GM23248 (cell line): ENCODE measurements around the gene USP19. TPM values are rescaled to one million over a fixed set of nuclear protein-coding genes. Genes with fewer than 3 reads are reported as not detected.
A peak's percentile ranks its signal among the peaks of the same experiment; 100 is the strongest.

Source experiments
- DNase-seq: peaks from one replicate; pipeline ENCODE4 v3.0.0-alpha.2; 2015
- H2AFZ ChIP-seq: fragments of 200-600 bp; sonication (generic); 2 replicates; pipeline ENCODE4 v1.6.1; 2016; ENCODE audit warnings: antibody characterized with exemption
- H3F3A ChIP-seq: fragments of 200-600 bp; sonication (generic); 2 replicates; pipeline ENCODE4 v1.6.1; 2016; ENCODE audit warnings: mild to moderate bottlenecking, antibody characterized with exemption, mixed run types; ENCODE audit not compliant: insufficient read depth
- H3K27ac ChIP-seq: fragments of 200-600 bp; sonication (generic); 2 replicates; pipeline ENCODE4 v1.5.1; 2016; ENCODE audit warnings: mild to moderate bottlenecking
- H3K27me3 ChIP-seq: fragments of 200-600 bp; sonication (generic); replicated peaks from 2 replicates; pipeline ENCODE4 v1.6.1; 2016; ENCODE audit warnings: mild to moderate bottlenecking; ENCODE audit not compliant: insufficient read depth
- H3K36me3 ChIP-seq: fragments of 200-600 bp; sonication (generic); 2 replicates; pipeline ENCODE4 v1.6.1; 2016; ENCODE audit warnings: low read depth, mild to moderate bottlenecking
- H3K4me1 ChIP-seq: fragments of 200-600 bp; sonication (generic); 2 replicates; pipeline ENCODE4 v1.6.1; 2016; ENCODE audit warnings: mild to moderate bottlenecking; ENCODE audit not compliant: insufficient read depth
- H3K4me2 ChIP-seq: fragments of 200-600 bp; sonication (generic); one replicate; pipeline ENCODE4 v1.6.1; 2016; ENCODE audit warnings: mild to moderate bottlenecking; ENCODE audit not compliant: unreplicated experiment
- H3K4me3 ChIP-seq: fragments of 200-600 bp; sonication (generic); 2 replicates; pipeline ENCODE4 v1.5.1; 2016; ENCODE audit warnings: mild to moderate bottlenecking
- H3K79me2 ChIP-seq: fragments of 200-600 bp; sonication (generic); 2 replicates; pipeline ENCODE4 v1.6.1; 2016; ENCODE audit warnings: mild to moderate bottlenecking; ENCODE audit not compliant: insufficient read depth
- H3K9ac ChIP-seq: fragments of 200-600 bp; sonication (generic); 2 replicates; pipeline ENCODE4 v1.6.1; 2016; ENCODE audit warnings: mild to moderate bottlenecking
- H3K9me2 ChIP-seq: fragments of 200-600 bp; sonication (generic); 2 replicates; pipeline ENCODE4 v1.6.1; 2016; ENCODE audit warnings: mixed run types, mild to moderate bottlenecking, moderate library complexity; ENCODE audit not compliant: insufficient read depth
- H3K9me3 ChIP-seq: fragments of 200-600 bp; sonication (generic); one replicate; pipeline ENCODE4 v1.6.1; 2017; ENCODE audit warnings: low read depth
- H4K20me1 ChIP-seq: fragments of 200-600 bp; sonication (generic); 2 replicates; pipeline ENCODE4 v1.6.0; 2016; ENCODE audit not compliant: insufficient read depth
- EZH2 ChIP-seq: fragments of 200-600 bp; sonication (generic); IDR thresholded peaks from 2 replicates; pipeline ENCODE4 v1.6.1; 2018; ENCODE audit warnings: antibody characterized with exemption, mild to moderate bottlenecking; ENCODE audit not compliant: insufficient read depth, poor library complexity, severe bottlenecking
- EZH2phosphoT487 ChIP-seq: fragments of 200-600 bp; sonication (generic); IDR thresholded peaks from 2 replicates; pipeline ENCODE4 v1.6.1; 2018; ENCODE audit warnings: antibody characterized with exemption, moderate library complexity, mild to moderate bottlenecking, low read depth; ENCODE audit not compliant: insufficient read depth
- WGBS, 2 experiments: methylation state at CpG; one replicate each; pipeline ENCODE4 v1.1.6; 2015 to 2017; ENCODE audit warnings: low lambda C conversion rate in 2 of 2, low coverage in 1 of 2; ENCODE audit errors: missing lambda C conversion rate in 2 of 2; 5-methylcytosine and 5-hydroxymethylcytosine counted together
- in situ Hi-C: fragments of 300-500 bp; cut with MboI; formaldehyde crosslinking; loops from 2 replicates; pipeline ENCODE4 v1.15.0; 2020
- polyA plus RNA-seq: library from polyadenylated mRNA; unstranded; fragments of >200 nt; fragmentation: Nextera tagmentation; extraction: Ambion mirVana; gene quantifications from 2 replicates; pipeline ENCODE4 v1.2.1, GENCODE V29; 2016
- total RNA-seq: library from RNA; depleted of rRNA; stranded (reverse); fragments of >200 nt; shearing (Covaris generic); gene quantifications from 2 replicates; pipeline ENCODE4 v1.2.3, GENCODE V29; 2014

USP19 gene
- total and polyA plus RNA-seq, 2 experiments from 2014 or later, result 17.0 to 31.6 TPM

DNA sequence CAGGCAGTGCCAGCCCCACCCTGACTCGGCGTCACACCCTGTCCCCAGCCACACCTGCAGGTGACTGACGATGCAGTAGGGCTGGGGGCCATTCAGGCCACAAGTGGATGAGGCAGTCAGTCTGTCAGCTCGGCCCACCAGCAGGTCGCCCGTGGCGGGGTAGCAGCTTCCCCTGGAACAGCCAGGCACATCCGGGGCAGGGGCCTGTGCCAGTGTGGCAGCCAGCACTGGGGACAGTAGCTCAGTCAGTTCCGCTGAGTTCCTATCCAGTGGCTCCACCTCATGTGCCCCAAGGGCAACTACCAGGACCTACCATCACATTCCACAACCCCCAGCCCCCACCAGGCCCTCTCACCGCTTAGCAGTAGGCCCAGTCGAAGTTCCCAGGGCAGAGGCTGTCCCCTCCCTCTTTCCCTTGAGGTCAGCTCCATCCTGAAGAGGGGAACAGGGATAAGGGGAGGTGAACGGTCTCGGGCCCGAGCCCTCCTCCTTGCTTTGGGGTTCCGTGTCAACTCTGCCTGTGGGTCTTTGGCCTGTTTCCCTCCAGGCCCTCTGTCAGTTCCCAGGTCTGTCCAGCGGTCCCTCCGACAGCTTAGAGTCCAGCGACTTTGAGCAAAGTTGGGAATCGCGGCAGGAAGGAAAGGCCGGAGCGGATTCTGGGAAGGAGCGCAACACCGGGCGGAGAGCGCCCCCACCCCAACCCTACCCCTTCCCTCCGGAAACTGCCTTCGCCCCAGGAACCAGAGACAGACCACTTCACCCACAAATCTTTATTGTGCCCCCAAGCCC is 12.0 kb upstream of the USP19 start, which contains the start of gene LAMB2:
Gene LAMB2, minus strand, starts transcription at position 614 of the 789 bp plus-strand sequence. Its CDS starts 183 bp downstream, at position 431.
- Histone ChIP-seq H3K4me3 (peak within 1 kb of the TSS; percentile 91), H3K79me2 (peaks cover 51% of the 10 kb centered on the region), H3K36me3 (peaks cover 5% of the 10 kb centered on the region; the same call in 1 of the 2 replicates), H3K9me2 (no peaks in the 10 kb centered on the region), H3F3A (no peaks in the 10 kb centered on the region), H4K20me1 (no peaks in the 10 kb centered on the region), H3K27ac (peak within 1 kb of the TSS; percentile 76), H3K4me1 (peaks cover 13% of the 10 kb centered on the region; the same call in 1 of the 2 replicates), H2AFZ (peak within 1 kb of the TSS; percentile 97), H3K9me3 (no peaks in the 10 kb centered on the region), H3K27me3 (no peaks in the 10 kb centered on the region), H3K9ac (peak within 1 kb of the TSS; percentile 86), H3K4me2 (peak within 1 kb of the TSS; percentile 93)
- peak; percentile 82 for DNase-seq
- in situ Hi-C loops, result no loop called here
- WGBS, 2 experiments, result 0 to 1% methylated on average over 20 to 28 of the region's 28 CpGs
- no peak for TF ChIP-seq EZH2
- TF ChIP-seq EZH2phosphoT487, result no peak

DNA sequence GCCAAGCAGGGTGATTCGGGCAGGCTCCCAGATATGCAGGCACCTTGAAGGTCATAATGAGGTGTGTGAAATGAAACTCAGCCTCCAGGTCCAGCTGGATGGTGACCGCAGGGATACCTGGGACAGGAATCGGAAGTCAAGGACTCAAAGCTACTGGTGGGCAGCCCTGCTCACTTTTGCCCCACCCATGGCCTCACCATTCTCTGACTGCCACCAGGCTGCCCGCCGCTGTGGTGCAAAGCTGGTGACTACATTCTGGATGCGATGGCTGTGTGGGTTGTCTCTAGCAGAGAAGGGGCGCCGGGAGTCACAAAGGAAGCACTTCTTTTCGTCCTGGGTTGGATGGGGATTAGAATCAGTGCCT is 11.4 kb upstream of the USP19 start:
- peak; percentile 59 for DNase-seq
- Histone ChIP-seq H4K20me1 (no peaks in the 10 kb centered on the region), H3K36me3 (peaks cover 5% of the 10 kb centered on the region; the same call in 1 of the 2 replicates), H3K27ac (peak overlapping the region; percentile 76), H3K27me3 (no peaks in the 10 kb centered on the region), H3K4me3 (peak overlapping the region; percentile 91), H3K9ac (peak overlapping the region; percentile 86), H3F3A (no peaks in the 10 kb centered on the region), H3K4me1 (peaks cover 13% of the 10 kb centered on the region; the same call in 1 of the 2 replicates), H2AFZ (peak overlapping the region; percentile 97), H3K9me2 (no peaks in the 10 kb centered on the region), H3K4me2 (peak overlapping the region; percentile 93), H3K79me2 (peaks cover 56% of the 10 kb centered on the region), H3K9me3 (no peaks in the 10 kb centered on the region)
- no peak for TF ChIP-seq EZH2
- TF ChIP-seq EZH2phosphoT487, result no peak
- in situ Hi-C loops, result no loop called here
- 15 to 20% methylated on average over 9 of the region's 9 CpGs for WGBS, 2 experiments

DNA sequence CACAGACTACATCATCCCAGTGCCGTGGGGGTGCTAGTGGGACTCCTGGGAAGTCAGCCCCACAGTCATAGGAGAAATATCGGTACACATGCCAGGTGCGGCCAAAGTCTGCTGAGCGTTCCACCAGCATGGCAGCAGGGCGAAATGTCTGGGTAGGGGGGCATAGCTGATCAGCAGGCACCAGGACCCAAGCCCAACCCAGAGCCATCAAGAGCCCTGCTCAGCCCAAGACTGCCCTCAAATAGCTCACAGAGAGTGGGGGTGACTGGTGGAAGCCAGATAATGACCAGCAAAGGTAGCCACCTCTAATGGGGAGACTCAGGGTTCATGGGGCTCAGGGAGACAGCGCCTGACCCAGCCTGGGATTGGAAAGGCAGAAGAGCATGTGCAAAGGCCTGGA is 11.0 kb upstream of the USP19 start:
- H4K20me1 ChIP-seq, result no peaks in the 10 kb centered on the region
- H2AFZ ChIP-seq, result no peak overlapping the region
- in situ Hi-C loops, result no loop called here
- H3K36me3 ChIP-seq, result peaks cover 5% of the 10 kb centered on the region; the same call in 1 of the 2 replicates
- H3K79me2 ChIP-seq, result peaks cover 61% of the 10 kb centered on the region
- H3F3A ChIP-seq, result no peaks in the 10 kb centered on the region
- H3K4me3 ChIP-seq, result peak overlapping the region; percentile 91
- no peaks in the 10 kb centered on the region for H3K9me3 ChIP-seq
- 79 to 83% methylated on average over 6 of the region's 6 CpGs for WGBS, 2 experiments
- DNase-seq, result no peak
- peak overlapping the region; percentile 93 for H3K4me2 ChIP-seq
- H3K9me2 ChIP-seq, result no peaks in the 10 kb centered on the region
- peak overlapping the region; percentile 86 for H3K9ac ChIP-seq
- peaks cover 13% of the 10 kb centered on the region; the same call in 1 of the 2 replicates for H3K4me1 ChIP-seq
- TF ChIP-seq EZH2 (no peak), EZH2phosphoT487 (no peak)
- no peak overlapping the region for H3K27ac ChIP-seq
- H3K27me3 ChIP-seq, result no peaks in the 10 kb centered on the region

DNA sequence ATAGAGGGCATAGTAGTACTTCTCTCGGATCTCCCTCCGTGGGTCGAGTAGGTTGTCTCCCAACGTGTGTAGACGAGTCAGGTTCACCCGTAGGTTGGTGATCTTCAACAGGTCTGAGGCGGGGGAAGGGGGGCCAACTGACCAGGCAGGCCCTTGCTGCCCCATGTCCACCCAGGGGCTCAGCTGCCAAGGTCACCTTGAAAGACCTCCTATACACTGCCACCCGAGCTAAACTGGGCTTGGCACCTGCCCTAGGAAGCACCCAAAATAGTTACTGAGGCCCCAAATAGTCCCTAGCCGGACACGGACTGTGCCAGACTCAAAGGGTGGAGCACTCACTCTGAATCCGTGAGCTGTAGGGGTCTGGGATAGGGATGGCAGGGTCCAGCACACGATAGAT is 10.4 kb upstream of the USP19 start:
- Histone ChIP-seq H3K36me3 (peaks cover 5% of the 10 kb centered on the region; the same call in 1 of the 2 replicates), H3F3A (no peaks in the 10 kb centered on the region), H3K9ac (peak overlapping the region; percentile 86; the same call in 1 of the 2 replicates), H3K4me2 (no peak overlapping the region), H3K27ac (no peak overlapping the region), H3K79me2 (peaks cover 67% of the 10 kb centered on the region), H2AFZ (no peak overlapping the region), H3K9me2 (no peaks in the 10 kb centered on the region), H4K20me1 (no peaks in the 10 kb centered on the region), H3K4me3 (no peak overlapping the region), H3K4me1 (peaks cover 13% of the 10 kb centered on the region; the same call in 1 of the 2 replicates), H3K9me3 (no peaks in the 10 kb centered on the region), H3K27me3 (no peaks in the 10 kb centered on the region)
- in situ Hi-C loops, result no loop called here
- WGBS, 2 experiments, result 60% methylated on average over 12 of the region's 12 CpGs
- TF ChIP-seq EZH2phosphoT487, result no peak
- no peak for TF ChIP-seq EZH2
- no peak for DNase-seq
